HG02678 (cell line): Measurements from ENCODE around the gene BIN2.
"Not testable (repeated sequence)": the region's sequence is repeated elsewhere in the genome, so short reads cannot be mapped to it uniquely, and the experiment has no call there.

Experiments
- ATAC-seq: cut with Tn5 transposase; IDR thresholded peaks from one replicate; pipeline ENCODE4 v1.9.1; 2021; ENCODE audit warnings: mild to moderate bottlenecking, moderate library complexity; ENCODE audit not compliant: unreplicated experiment

BIN2 gene

GRCh38 chr12:51318057-51318806 is 5.7 kb downstream of the BIN2 start:
- not testable (repeated sequence) for ATAC-seq

GRCh38 chr12:51311389-51311788 is 12.6 kb downstream of the BIN2 start:
- ATAC-seq: no peak

GRCh38 chr12:51307655-51308593 is 16.1 kb downstream of the BIN2 start:
- no peak for ATAC-seq

GRCh38 chr12:51306507-51306906 is 17.5 kb downstream of the BIN2 start:
- no peak for ATAC-seq

- ATAC-seq: not testable (repeated sequence)
Measured at GRCh38 chr12:51300768-51301167, 23.2 kb downstream of the BIN2 start.

GRCh38 chr12:51295651-51296050 is 28.3 kb downstream of the BIN2 start:
- no peak for ATAC-seq

- not testable (repeated sequence) for ATAC-seq
Measured at GRCh38 chr12:51294097-51294496, 29.9 kb downstream of the BIN2 start.

- no peak for ATAC-seq
Measured at GRCh38 chr12:51293696-51294095, 30.3 kb downstream of the BIN2 start.

GRCh38 chr12:51291603-51292513 is 32.1 kb downstream of the BIN2 start:
- ATAC-seq: not testable (repeated sequence)

GRCh38 chr12:51285843-51286242 is 38.1 kb downstream of the BIN2 start:
- no peak for ATAC-seq

- no peak for ATAC-seq
Measured at GRCh38 chr12:51281202-51281924, 42.6 kb downstream of the BIN2 start.

- ATAC-seq: no peak
Measured at GRCh38 chr12:51275088-51275487, 48.9 kb downstream of the BIN2 start.

GRCh38 chr12:51272810-51273209 is 51.2 kb downstream of the BIN2 start:
- ATAC-seq: not testable (repeated sequence)

GRCh38 chr12:51270951-51271518 is 52.9 kb downstream of the BIN2 start:
- ATAC-seq: no peak

GRCh38 chr12:51270067-51270950 is 53.7 kb downstream of the BIN2 start, which contains the start of gene SMAGP:
SMAGP (minus strand) TSS chr12:51270415; CDS start chr12:51269278, 1,137 bp downstream.
- ATAC-seq: peak; percentile 69

- ATAC-seq: peak; percentile 43
Measured at GRCh38 chr12:51269174-51270066, 54.6 kb downstream of the BIN2 start.

GRCh38 chr12:51265024-51265423 is 59.0 kb downstream of the BIN2 start:
- no peak for ATAC-seq

GRCh38 chr12:51264297-51264696 is 59.7 kb downstream of the BIN2 start:
- ATAC-seq: no peak
